Anterior cingulate cortex (tissue), 58 donors: Measurements from ENCODE around the gene ARCN1.

Experiments used
- DNase-seq, 58 donors: peaks; one replicate each; lab custom pipeline; 2025; lab: John Stamatoyannopoulos, UW

ARCN1 gene

GRCh38 chr11:118572061-118572980, at the start of gene ARCN1:
ARCN1 (plus strand) TSS chr11:118572409; CDS start chr11:118572548, 139 bp downstream.
- DNase-seq = peak in 57 of 58 donors; percentile 29 to 86 (median 73)

- no peak for DNase-seq
These were observed 49.6 kb upstream of the ARCN1 start for GRCh38 chr11:118522571-118523072.

GRCh38 chr11:118524356-118524755, 47.9 kb upstream of the ARCN1 start:
- DNase-seq = no peak

GRCh38 chr11:118524757-118525470, 47.3 kb upstream of the ARCN1 start:
- DNase-seq = no peak

- no peak for DNase-seq
These were observed 45.5 kb upstream of the ARCN1 start for GRCh38 chr11:118526688-118527087.

- DNase-seq = no peak
These were observed 45.1 kb upstream of the ARCN1 start, which contains the start of gene TTC36 for GRCh38 chr11:118527109-118527508. TTC36 (plus strand) TSS chr11:118527474; CDS start chr11:118527495, 21 bp downstream.

GRCh38 chr11:118528511-118528910, 43.7 kb upstream of the ARCN1 start:
- no peak for DNase-seq

GRCh38 chr11:118529584-118530175, 42.5 kb upstream of the ARCN1 start:
- no peak for DNase-seq

GRCh38 chr11:118530180-118530682, 42.0 kb upstream of the ARCN1 start:
- peak in 2 of 58 donors; percentile 21 to 61 for DNase-seq

- peak in 55 of 58 donors; percentile 29 to 87 (median 66) for DNase-seq
These were observed 41.3 kb upstream of the ARCN1 start, which contains the start of gene TMEM25 for GRCh38 chr11:118530683-118531596. TMEM25 (plus strand) TSS chr11:118531192; CDS start chr11:118531802, 610 bp downstream.

GRCh38 chr11:118531597-118532084, 40.6 kb upstream of the ARCN1 start:
- peak in 11 of 58 donors; percentile 22 to 75 (median 45) for DNase-seq

GRCh38 chr11:118532091-118532490, 40.1 kb upstream of the ARCN1 start:
- no peak for DNase-seq

GRCh38 chr11:118532852-118533768, 39.1 kb upstream of the ARCN1 start:
- DNase-seq = no peak

GRCh38 chr11:118533769-118534729, 38.2 kb upstream of the ARCN1 start:
- peak in 32 of 58 donors; percentile 6 to 67 (median 28) for DNase-seq

- no peak for DNase-seq
These were observed 36.9 kb upstream of the ARCN1 start for GRCh38 chr11:118535261-118535660.

GRCh38 chr11:118536726-118537125, 35.5 kb upstream of the ARCN1 start:
- no peak for DNase-seq
